GM12878 (cell line): ENCODE measurements around the gene MBNL3.

Source experiments
- CEBPB ChIP-seq, 2 experiments: fragments of 150-350 bp in 1 of 2; IDR thresholded peaks; 2 replicates each; pipeline ENCODE4 v1.6.1; 2012 to 2014; ENCODE audit warnings: low read depth in 2 of 2, low read length in 2 of 2, borderline replicate concordance in 1 of 2, inconsistent platforms in 1 of 2
- FOS ChIP-seq: IDR thresholded peaks from 3 replicates; pipeline ENCODE4 v1.6.1; 2011; ENCODE audit warnings: borderline replicate concordance; ENCODE audit not compliant: insufficient read length; ENCODE audit errors: extremely low read depth
- FOXK2 ChIP-seq: fragments of 450-650 bp; IDR thresholded peaks from 2 replicates; pipeline ENCODE4 v1.6.1; 2017; ENCODE audit warnings: mild to moderate bottlenecking, moderate library complexity
- FOXM1 ChIP-seq: IDR thresholded peaks from 2 replicates; pipeline ENCODE4 v1.6.1; 2012; ENCODE audit warnings: low read depth, mild to moderate bottlenecking, inconsistent platforms, low read length, moderate library complexity
- HDGF ChIP-seq: fragments of 450-650 bp; IDR thresholded peaks from 2 replicates; pipeline ENCODE4 v1.6.1; 2016; ENCODE audit warnings: antibody characterized with exemption
- PML ChIP-seq: IDR thresholded peaks from 2 replicates; pipeline ENCODE4 v1.6.1; 2012; ENCODE audit warnings: low read length, inconsistent platforms
- RCOR1 ChIP-seq: conservative IDR thresholded peaks from 2 replicates; pipeline ENCODE4 v1.6.1; 2012; ENCODE audit warnings: low read depth, low read length, improper control_type of control experiment
- SIN3A ChIP-seq: IDR thresholded peaks from 2 replicates; pipeline ENCODE4 v1.6.1; 2012; ENCODE audit warnings: low read depth, low read length, improper control_type of control experiment
- STAT1 ChIP-seq: fragments of 450-650 bp; conservative IDR thresholded peaks from 2 replicates; pipeline ENCODE4 v1.6.1; 2014; ENCODE audit warnings: antibody characterized with exemption, mild to moderate bottlenecking
- TBL1XR1 ChIP-seq: IDR thresholded peaks from 2 replicates; pipeline ENCODE4 v1.6.1; 2012; ENCODE audit warnings: low read depth, low read length, improper control_type of control experiment
- ZNF274 ChIP-seq: IDR thresholded peaks from one replicate; pipeline ENCODE4 v1.8.0; 2011; ENCODE audit not compliant: insufficient read length, insufficient read depth
- TF ChIP-seq, protein P1 (sequence below), 3 experiments: IDR thresholded peaks in 2 of 3; conservative IDR thresholded peaks in 1 of 3; 2 replicates each; pipeline ENCODE4 v1.5.1; 2011; ENCODE audit warnings: low read depth in 3 of 3, low read length in 3 of 3, mild to moderate bottlenecking in 3 of 3, control low read depth in 2 of 3, moderate library complexity in 2 of 3, inconsistent platforms in 1 of 3, mixed read lengths in 1 of 3; ENCODE audit not compliant: control insufficient read depth in 2 of 3, insufficient read depth in 1 of 3; ENCODE audit errors: extremely low read depth in 1 of 3
- TF ChIP-seq, protein P2 (sequence below): fragments of 450-650 bp; formaldehyde crosslinking; IDR thresholded peaks from 2 replicates; pipeline ENCODE4 v1.4.0; 2022; ENCODE audit warnings: mild to moderate bottlenecking, moderate library complexity
- TF ChIP-seq, protein P3 (sequence below): IDR thresholded peaks from 2 replicates; pipeline ENCODE4 v1.6.1; 2011; ENCODE audit warnings: borderline replicate concordance, low read depth, mild to moderate bottlenecking, moderate library complexity, mixed read lengths, low read length; ENCODE audit not compliant: insufficient read depth; ENCODE audit errors: extremely low read length

DNA sequence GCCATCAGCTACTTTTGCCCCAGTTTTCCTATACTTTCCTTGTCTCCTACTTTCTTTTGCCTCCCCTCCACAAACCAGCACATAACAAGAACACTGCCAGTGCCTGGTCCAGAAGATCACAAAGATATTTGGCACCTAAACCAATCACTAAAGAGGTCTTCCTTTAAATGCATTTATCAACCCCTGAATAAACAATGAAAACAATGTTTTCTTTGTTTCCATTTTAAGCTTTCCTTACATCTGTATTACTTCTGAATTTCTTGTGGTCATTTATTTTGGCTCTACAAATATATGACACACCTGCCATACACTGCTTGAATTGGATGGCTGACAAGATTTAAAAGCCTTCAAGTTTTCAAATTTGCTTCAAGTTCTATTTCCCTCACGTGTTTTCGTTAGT is 43.9 kb downstream of the MBNL3 start:
- TF ChIP-seq, protein P1, sequence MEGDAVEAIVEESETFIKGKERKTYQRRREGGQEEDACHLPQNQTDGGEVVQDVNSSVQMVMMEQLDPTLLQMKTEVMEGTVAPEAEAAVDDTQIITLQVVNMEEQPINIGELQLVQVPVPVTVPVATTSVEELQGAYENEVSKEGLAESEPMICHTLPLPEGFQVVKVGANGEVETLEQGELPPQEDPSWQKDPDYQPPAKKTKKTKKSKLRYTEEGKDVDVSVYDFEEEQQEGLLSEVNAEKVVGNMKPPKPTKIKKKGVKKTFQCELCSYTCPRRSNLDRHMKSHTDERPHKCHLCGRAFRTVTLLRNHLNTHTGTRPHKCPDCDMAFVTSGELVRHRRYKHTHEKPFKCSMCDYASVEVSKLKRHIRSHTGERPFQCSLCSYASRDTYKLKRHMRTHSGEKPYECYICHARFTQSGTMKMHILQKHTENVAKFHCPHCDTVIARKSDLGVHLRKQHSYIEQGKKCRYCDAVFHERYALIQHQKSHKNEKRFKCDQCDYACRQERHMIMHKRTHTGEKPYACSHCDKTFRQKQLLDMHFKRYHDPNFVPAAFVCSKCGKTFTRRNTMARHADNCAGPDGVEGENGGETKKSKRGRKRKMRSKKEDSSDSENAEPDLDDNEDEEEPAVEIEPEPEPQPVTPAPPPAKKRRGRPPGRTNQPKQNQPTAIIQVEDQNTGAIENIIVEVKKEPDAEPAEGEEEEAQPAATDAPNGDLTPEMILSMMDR (IDR thresholded peaks at IDR 0.05 in 2 of 3, conservative IDR thresholded peaks at IDR 0.05 in 1 of 3; ENCODE audit: control insufficient read depth in 2 of 3, extremely low read depth in 1 of 3, insufficient read depth in 1 of 3, low read depth in 3 of 3, low read length in 3 of 3), result no peak
- no peak for TF ChIP-seq PML
- TF ChIP-seq HDGF, result no peak
- TF ChIP-seq FOXK2, result no peak
- no peak for TF ChIP-seq FOXM1
- TF ChIP-seq, protein P2, sequence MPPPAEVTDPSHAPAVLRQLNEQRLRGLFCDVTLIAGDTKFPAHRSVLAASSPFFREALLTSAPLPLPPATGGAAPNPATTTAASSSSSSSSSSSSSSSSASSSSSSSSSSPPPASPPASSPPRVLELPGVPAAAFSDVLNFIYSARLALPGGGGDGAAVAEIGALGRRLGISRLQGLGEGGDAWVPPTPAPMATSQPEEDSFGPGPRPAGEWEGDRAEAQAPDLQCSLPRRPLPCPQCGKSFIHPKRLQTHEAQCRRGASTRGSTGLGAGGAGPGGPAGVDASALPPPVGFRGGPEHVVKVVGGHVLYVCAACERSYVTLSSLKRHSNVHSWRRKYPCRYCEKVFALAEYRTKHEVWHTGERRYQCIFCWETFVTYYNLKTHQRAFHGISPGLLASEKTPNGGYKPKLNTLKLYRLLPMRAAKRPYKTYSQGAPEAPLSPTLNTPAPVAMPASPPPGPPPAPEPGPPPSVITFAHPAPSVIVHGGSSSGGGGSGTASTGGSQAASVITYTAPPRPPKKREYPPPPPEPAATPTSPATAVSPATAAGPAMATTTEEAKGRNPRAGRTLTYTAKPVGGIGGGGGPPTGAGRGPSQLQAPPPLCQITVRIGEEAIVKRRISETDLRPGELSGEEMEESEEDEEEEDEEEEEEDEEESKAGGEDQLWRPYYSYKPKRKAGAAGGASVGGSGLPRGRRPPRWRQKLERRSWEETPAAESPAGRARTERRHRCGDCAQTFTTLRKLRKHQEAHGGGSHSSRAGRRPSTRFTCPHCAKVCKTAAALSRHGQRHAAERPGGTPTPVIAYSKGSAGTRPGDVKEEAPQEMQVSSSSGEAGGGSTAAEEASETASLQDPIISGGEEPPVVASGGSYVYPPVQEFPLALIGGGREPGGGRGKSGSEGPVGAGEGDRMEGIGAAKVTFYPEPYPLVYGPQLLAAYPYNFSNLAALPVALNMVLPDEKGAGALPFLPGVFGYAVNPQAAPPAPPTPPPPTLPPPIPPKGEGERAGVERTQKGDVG (CRISPR knock-in tag), result no peak
- TF ChIP-seq, protein P3, sequence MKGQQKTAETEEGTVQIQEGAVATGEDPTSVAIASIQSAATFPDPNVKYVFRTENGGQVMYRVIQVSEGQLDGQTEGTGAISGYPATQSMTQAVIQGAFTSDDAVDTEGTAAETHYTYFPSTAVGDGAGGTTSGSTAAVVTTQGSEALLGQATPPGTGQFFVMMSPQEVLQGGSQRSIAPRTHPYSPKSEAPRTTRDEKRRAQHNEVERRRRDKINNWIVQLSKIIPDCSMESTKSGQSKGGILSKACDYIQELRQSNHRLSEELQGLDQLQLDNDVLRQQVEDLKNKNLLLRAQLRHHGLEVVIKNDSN, result no peak
- no peak for TF ChIP-seq SIN3A
- no peak for TF ChIP-seq RCOR1
- no peak for TF ChIP-seq STAT1
- no peak for TF ChIP-seq ZNF274
- TF ChIP-seq TBL1XR1, result no peak
- no peak for TF ChIP-seq CEBPB (IDR thresholded peaks at IDR 0.05; ENCODE audit: borderline replicate concordance in 1 of 2, low read depth in 2 of 2, low read length in 2 of 2)
- TF ChIP-seq FOS, result no peak
